ENCODE measurements around the gene MED7.

The MED7 gene

DNA sequence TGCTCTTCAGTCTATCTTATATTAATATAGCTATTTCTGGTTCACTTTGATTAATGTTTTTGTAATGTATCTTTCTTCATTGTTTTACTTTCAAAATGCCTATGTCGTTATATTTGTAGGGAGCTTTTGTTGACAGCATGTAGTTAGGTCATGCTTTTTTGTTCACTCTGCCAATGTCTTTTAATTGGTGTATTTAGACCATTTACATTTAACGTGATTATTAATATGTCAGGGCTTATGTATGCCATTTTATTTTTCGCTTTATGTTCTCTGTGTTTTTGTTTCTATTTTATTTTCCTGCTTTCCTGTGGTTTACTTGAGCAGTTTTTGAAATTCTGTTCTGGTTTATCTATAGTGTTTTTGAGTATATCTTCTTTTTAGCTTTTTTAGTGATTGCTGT lies 12.6 kb upstream of the MED7 start:
- in situ Hi-C loops (cut with MboI; ENCODE audit: low pct_unique_long_range_greater_than_20kb, low sequenced_read_pairs, unreplicated experiment), result no loop called here
- DNase-seq (ENCODE audit: low spot score), result no peak
- TF ChIP-seq, protein P1, sequence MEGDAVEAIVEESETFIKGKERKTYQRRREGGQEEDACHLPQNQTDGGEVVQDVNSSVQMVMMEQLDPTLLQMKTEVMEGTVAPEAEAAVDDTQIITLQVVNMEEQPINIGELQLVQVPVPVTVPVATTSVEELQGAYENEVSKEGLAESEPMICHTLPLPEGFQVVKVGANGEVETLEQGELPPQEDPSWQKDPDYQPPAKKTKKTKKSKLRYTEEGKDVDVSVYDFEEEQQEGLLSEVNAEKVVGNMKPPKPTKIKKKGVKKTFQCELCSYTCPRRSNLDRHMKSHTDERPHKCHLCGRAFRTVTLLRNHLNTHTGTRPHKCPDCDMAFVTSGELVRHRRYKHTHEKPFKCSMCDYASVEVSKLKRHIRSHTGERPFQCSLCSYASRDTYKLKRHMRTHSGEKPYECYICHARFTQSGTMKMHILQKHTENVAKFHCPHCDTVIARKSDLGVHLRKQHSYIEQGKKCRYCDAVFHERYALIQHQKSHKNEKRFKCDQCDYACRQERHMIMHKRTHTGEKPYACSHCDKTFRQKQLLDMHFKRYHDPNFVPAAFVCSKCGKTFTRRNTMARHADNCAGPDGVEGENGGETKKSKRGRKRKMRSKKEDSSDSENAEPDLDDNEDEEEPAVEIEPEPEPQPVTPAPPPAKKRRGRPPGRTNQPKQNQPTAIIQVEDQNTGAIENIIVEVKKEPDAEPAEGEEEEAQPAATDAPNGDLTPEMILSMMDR (IDR thresholded peaks at IDR 0.05; ENCODE audit: extremely low read depth, insufficient read depth, missing control alignments), result no peak

DNA sequence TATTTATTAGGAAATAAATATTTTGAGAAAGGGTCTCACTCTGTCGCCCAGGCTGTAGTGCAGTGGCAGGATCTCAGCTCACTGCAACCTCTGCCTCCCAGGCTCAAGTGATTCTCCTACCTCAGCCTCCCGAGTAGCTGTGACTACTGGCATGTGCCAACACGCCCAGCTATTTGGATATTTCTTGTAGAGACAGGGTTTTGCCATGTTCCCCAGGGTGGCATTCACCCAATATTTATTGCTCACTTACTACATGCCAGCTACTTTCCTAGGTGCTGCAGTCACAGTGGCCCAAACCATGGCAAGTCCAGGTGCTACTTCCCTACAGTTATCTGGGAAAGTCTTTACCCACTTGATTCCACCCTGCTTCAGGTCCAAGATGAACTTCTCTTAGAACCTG lies 8.3 kb upstream of the MED7 start:
- DNase-seq (ENCODE audit: low spot score), result no peak
- in situ Hi-C loops (cut with MboI; ENCODE audit: low pct_unique_long_range_greater_than_20kb, low sequenced_read_pairs, unreplicated experiment), result no loop called here
- TF ChIP-seq, protein P1 (IDR thresholded peaks at IDR 0.05; ENCODE audit: extremely low read depth, insufficient read depth, missing control alignments), result no peak

GRCh38 chr5:157148734-157149615 lies 6.3 kb upstream of the MED7 start:
- in situ Hi-C loops (cut with MboI; ENCODE audit: low pct_unique_long_range_greater_than_20kb, low sequenced_read_pairs, unreplicated experiment), result loop anchor here (10.0 to 25.0 kb wide), 3 partner anchors 166 to 1212 kb away; no protein-coding TSS in a partner anchor
- TF ChIP-seq, protein P1 (IDR thresholded peaks at IDR 0.05; ENCODE audit: extremely low read depth, insufficient read depth, missing control alignments), result peak; percentile 84
- peak; percentile 64 for DNase-seq (ENCODE audit: low spot score)

DNA sequence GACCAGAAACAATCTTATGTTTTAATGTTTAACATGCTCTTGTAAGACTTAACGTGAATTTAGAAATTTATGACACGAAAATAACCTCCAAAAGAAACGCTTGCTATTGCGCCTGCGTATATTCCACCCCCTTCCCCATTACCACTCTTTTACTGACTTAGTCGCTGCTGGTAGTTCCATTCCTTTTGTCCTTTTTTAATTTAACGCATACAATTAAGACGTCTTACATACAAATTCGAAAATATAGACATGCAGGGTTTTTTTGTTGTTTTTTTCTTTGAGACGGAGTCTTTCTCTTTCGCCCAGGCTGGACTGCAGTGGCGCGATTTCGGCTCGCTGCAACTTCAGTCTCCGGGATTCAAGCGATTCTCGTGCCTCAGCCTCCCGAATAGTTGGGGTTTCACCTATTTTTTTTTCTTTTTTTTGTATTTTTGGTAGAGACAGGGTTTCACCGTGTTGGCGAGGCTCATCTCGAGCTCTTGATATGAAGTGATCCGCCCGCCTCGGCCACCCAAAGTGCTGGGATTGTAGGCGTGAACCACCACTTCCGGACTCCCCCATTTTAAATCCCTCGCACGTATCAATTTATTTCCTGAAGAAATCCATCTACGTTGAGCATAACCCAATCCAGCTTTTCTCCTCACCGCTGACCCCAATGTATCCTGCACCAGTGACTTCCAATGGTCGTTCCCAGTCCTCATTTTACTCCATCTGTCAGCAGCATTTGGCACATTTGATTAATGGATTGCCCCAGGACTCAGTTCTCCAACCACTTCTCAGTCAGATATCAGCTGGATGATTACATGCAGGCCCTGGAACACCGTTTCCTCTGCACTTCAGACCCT lies 684 bp upstream of the MED7 start:
- TF ChIP-seq, protein P1 (IDR thresholded peaks at IDR 0.05; ENCODE audit: extremely low read depth, insufficient read depth, missing control alignments), result no peak
- DNase-seq (ENCODE audit: low spot score), result peak; percentile 57
- in situ Hi-C loops (cut with MboI; ENCODE audit: low pct_unique_long_range_greater_than_20kb, low sequenced_read_pairs, unreplicated experiment), result loop anchor here (10.0 to 25.0 kb wide), 3 partner anchors 171 to 1206 kb away; no protein-coding TSS in a partner anchor

DNA sequence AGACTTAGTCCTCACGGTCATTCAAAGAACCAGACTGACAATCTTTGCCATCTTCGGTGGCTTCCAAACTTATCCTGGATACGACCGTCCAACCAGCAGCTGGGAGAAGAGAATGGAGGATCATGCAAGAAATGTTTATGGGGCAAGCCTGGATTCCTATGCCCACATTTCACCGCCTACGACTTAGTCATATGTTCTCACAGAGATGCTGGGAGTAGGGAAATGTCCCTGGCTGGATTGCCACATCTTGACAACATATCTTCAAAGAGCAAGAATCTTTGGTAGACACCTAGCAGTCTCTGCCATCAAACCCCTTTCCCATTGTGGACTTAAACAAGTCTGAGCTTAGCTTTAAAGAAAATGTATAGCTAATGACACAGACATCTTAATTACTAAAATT lies 5.0 kb downstream of the MED7 start:
- in situ Hi-C loops (cut with MboI; ENCODE audit: low pct_unique_long_range_greater_than_20kb, low sequenced_read_pairs, unreplicated experiment), result loop anchor here (25.0 kb wide), 2 partner anchors 300 to 1200 kb away; no protein-coding TSS in a partner anchor

DNA sequence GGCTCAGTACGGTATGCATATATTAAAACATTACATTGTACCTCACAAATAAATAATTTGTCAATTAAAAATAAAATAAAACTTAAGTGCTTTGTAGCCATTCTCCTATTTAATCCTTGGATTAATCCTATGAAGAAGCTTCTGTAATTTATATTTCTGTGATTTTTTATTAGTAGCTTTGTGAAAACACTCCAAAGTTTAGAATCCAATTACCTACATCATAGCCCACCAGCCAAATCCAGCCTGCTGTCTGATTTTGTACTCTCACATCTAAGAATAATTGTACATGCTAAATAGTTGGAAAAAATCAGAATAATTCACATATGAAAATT lies 10.4 kb downstream of the MED7 start:
- in situ Hi-C loops (cut with MboI; ENCODE audit: low pct_unique_long_range_greater_than_20kb, low sequenced_read_pairs, unreplicated experiment), result loop anchor here (25.0 kb wide), 2 partner anchors 295 to 1195 kb away; no protein-coding TSS in a partner anchor
- no peak for DNase-seq (ENCODE audit: low spot score)
- TF ChIP-seq, protein P1 (IDR thresholded peaks at IDR 0.05; ENCODE audit: extremely low read depth, insufficient read depth, missing control alignments), result no peak

More for the DNA sequence above, 5.0 kb downstream of the MED7 start:
- DNase-seq (ENCODE audit: low spot score), result no peak
- TF ChIP-seq, protein P1 (IDR thresholded peaks at IDR 0.05; ENCODE audit: extremely low read depth, insufficient read depth, missing control alignments), result no peak

All from GM13977 (cell line).